ENCODE data around the gene MCTP2. TPM values are rescaled to one million over a fixed set of nuclear protein-coding genes. Genes with fewer than 3 reads are reported as not detected.

Gene MCTP2
- polyA plus RNA-seq, 3 donors, result 2.4 to 7.4 (median 7.3) TPM

DNA sequence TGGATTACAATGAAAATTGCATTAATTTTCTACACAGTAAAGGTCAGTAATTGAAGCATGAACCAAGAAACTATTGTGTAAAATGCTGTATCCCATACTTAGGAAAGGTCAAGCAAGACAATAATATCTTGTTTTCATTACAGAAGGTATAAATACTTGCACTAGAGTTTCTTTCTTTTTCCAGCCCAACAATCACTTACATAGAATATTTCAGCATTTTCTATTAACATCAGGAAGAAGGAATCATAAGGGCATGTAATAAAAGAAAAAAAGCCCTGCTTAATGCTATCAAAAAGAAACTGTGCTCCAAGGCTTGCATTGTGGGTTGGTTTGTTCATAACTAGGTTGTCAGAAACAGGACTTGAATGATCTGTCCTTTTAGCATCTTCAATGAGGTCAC lies 215.1 kb downstream of the MCTP2 start:
- H3K27me3 ChIP-seq (ENCODE audit: control insufficient read depth in 2 of 2, insufficient read depth in 2 of 2, low read length in 2 of 2), result no peaks in the 10 kb centered on the region
- no peaks in the 10 kb centered on the region for H3K27me3 Mint-ChIP-seq (ENCODE audit: low read depth in 3 of 3)
- no peaks in the 10 kb centered on the region for H3K36me3 ChIP-seq (replicated peaks in 1 of 2; ENCODE audit: control insufficient read depth in 1 of 2, insufficient read depth in 2 of 2, low read length in 2 of 2)
- TF ChIP-seq, protein P1, sequence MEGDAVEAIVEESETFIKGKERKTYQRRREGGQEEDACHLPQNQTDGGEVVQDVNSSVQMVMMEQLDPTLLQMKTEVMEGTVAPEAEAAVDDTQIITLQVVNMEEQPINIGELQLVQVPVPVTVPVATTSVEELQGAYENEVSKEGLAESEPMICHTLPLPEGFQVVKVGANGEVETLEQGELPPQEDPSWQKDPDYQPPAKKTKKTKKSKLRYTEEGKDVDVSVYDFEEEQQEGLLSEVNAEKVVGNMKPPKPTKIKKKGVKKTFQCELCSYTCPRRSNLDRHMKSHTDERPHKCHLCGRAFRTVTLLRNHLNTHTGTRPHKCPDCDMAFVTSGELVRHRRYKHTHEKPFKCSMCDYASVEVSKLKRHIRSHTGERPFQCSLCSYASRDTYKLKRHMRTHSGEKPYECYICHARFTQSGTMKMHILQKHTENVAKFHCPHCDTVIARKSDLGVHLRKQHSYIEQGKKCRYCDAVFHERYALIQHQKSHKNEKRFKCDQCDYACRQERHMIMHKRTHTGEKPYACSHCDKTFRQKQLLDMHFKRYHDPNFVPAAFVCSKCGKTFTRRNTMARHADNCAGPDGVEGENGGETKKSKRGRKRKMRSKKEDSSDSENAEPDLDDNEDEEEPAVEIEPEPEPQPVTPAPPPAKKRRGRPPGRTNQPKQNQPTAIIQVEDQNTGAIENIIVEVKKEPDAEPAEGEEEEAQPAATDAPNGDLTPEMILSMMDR (IDR thresholded peaks at IDR 0.05), result no peak
- H3K79me2 ChIP-seq (ENCODE audit: insufficient read depth, low read length), result no peaks in the 10 kb centered on the region
- no peak for DNase-seq
- no peak overlapping the region for H2AFZ ChIP-seq (ENCODE audit: insufficient read depth, low read depth, low read length, poor library complexity, severe bottlenecking)
- H3K4me2 ChIP-seq (replicated peaks; ENCODE audit: extremely low read depth, low read length, poor library complexity, severe bottlenecking), result no peak overlapping the region
- intact Hi-C loops (cut with micrococcal nuclease), result no loop called here
- H3K9me3 Mint-ChIP-seq, result no peaks in the 10 kb centered on the region
- no peak overlapping the region for H3K27ac Mint-ChIP-seq
- H3K36me3 Mint-ChIP-seq, result peaks cover 22 to 56% of the 10 kb centered on the region in 2 donors
- no peaks in the 10 kb centered on the region for H3K4me1 ChIP-seq (ENCODE audit: control insufficient read depth in 1 of 2, insufficient read depth in 2 of 2, low read length in 2 of 2)
- H3K9ac ChIP-seq (ENCODE audit: insufficient read depth, low read length, poor library complexity, severe bottlenecking), result no peak overlapping the region
- H3K4me1 Mint-ChIP-seq, result no peaks in the 10 kb centered on the region
- no peak overlapping the region for H3K4me3 ChIP-seq (replicated peaks in 1 of 3; ENCODE audit: low read depth in 2 of 3, low read length in 3 of 3)
- H4K20me1 ChIP-seq (ENCODE audit: insufficient read depth, low read length), result no peaks in the 10 kb centered on the region
- no peak overlapping the region for H3K4me3 Mint-ChIP-seq
- H3K27ac ChIP-seq (ENCODE audit: low read depth in 1 of 2, low read length in 2 of 2), result no peak overlapping the region
- H3K9me3 ChIP-seq (replicated peaks in 1 of 2; ENCODE audit: control insufficient read depth in 1 of 2, insufficient read depth in 1 of 2, low read length in 2 of 2), result no peaks in the 10 kb centered on the region

DNA sequence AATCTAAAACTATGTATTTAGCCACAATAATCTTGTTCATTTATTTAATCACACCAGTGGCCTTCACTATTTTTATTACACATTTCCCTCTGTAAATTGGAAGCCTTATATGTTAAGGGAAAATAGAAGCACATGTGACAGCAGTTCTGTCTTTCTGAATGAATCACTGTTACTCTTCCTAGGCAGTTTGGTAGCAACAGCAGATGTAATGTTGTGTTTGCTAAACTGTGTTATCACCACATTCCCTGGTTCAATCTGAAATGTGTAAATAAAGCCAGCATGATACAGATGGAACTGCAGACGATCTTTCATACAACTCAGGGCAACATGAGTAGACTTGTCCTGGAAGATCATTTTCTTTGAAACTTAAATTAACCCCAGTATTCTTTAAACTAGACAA lies 220.1 kb downstream of the MCTP2 start:
- H3K4me1 Mint-ChIP-seq, result no peaks in the 10 kb centered on the region
- no peak overlapping the region for H3K4me3 Mint-ChIP-seq
- H3K36me3 Mint-ChIP-seq, result peaks cover 3 to 39% of the 10 kb centered on the region in 2 donors
- Histone ChIP-seq H3K4me1 (ENCODE audit: control insufficient read depth in 1 of 2, insufficient read depth in 2 of 2, low read length in 2 of 2) (no peaks in the 10 kb centered on the region), H3K27ac (ENCODE audit: low read depth in 1 of 2, low read length in 2 of 2) (no peak overlapping the region), H3K4me3 (replicated peaks in 1 of 3; ENCODE audit: low read depth in 2 of 3, low read length in 3 of 3) (no peak overlapping the region), H3K4me2 (replicated peaks; ENCODE audit: extremely low read depth, low read length, poor library complexity, severe bottlenecking) (no peak overlapping the region), H2AFZ (ENCODE audit: insufficient read depth, low read depth, low read length, poor library complexity, severe bottlenecking) (no peak overlapping the region), H3K79me2 (ENCODE audit: insufficient read depth, low read length) (no peaks in the 10 kb centered on the region), H3K9ac (ENCODE audit: insufficient read depth, low read length, poor library complexity, severe bottlenecking) (no peak overlapping the region), H3K9me3 (replicated peaks in 1 of 2; ENCODE audit: control insufficient read depth in 1 of 2, insufficient read depth in 1 of 2, low read length in 2 of 2) (no peaks in the 10 kb centered on the region), H3K27me3 (ENCODE audit: control insufficient read depth in 2 of 2, insufficient read depth in 2 of 2, low read length in 2 of 2) (no peaks in the 10 kb centered on the region), H3K36me3 (replicated peaks in 1 of 2; ENCODE audit: control insufficient read depth in 1 of 2, insufficient read depth in 2 of 2, low read length in 2 of 2) (no peaks in the 10 kb centered on the region), H4K20me1 (ENCODE audit: insufficient read depth, low read length) (no peaks in the 10 kb centered on the region)
- peaks cover 0 to 4% (median 0%) of the 10 kb centered on the region in 7 donors for H3K9me3 Mint-ChIP-seq
- WGBS (ENCODE audit: insufficient coverage), result 100% methylated on average over 1 of the region's 1 CpG
- no peaks in the 10 kb centered on the region for H3K27me3 Mint-ChIP-seq (ENCODE audit: low read depth in 3 of 3)
- no peak overlapping the region for H3K27ac Mint-ChIP-seq
- no peak for DNase-seq
- TF ChIP-seq, protein P1 (IDR thresholded peaks at IDR 0.05), result no peak
- intact Hi-C loops (cut with micrococcal nuclease), result no loop called here

All from CD14-positive monocyte (primary cell).